Measurements from ENCODE around the gene TOP1. TPM values are rescaled to one million over a fixed set of nuclear protein-coding genes. Genes with fewer than 3 reads are reported as not detected.

The TOP1 gene
- total RNA-seq, 2 donors from 2014 or later, result 80.6 to 85.5 TPM

DNA sequence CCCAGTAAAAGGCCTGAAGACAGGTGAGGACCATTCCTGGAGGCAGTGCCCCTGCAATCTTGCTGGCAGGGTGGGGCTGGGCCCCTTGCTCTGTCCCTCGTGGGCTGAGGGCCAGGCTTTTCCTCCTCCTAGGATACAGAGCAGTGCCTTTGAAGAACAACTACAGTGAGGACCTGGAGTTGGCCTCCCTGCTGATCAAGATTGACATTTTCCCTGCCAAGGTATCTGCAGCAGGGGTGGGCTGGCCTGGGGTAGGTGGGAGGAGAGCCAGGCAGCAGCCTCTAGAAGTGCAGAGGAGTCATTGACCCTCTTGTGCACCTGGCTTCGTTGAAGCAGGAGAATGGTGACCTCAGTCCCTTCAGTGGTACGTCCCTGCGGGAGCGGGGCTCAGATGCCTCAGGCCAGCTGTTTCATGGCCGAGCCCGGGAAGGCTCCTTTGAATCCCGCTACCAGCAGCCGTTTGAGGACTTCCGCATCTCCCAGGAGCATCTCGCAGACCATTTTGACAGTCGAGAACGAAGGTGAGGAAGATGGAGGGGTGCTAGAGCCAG lies 145.2 kb downstream of the TOP1 start:
- DNase-seq, result peak; percentile 15
- Histone ChIP-seq H3K36me3 (peaks cover 5% of the 10 kb centered on the region), H3K4me3 (no peak overlapping the region), H3K9me3 (no peaks in the 10 kb centered on the region), H3K27ac (no peak overlapping the region), H3K9ac (ENCODE audit: low read depth in 2 of 2, low read length in 2 of 2) (no peak overlapping the region), H3K27me3 (no peaks in the 10 kb centered on the region), H3K4me1 (no peaks in the 10 kb centered on the region)
- TF ChIP-seq, protein P1, sequence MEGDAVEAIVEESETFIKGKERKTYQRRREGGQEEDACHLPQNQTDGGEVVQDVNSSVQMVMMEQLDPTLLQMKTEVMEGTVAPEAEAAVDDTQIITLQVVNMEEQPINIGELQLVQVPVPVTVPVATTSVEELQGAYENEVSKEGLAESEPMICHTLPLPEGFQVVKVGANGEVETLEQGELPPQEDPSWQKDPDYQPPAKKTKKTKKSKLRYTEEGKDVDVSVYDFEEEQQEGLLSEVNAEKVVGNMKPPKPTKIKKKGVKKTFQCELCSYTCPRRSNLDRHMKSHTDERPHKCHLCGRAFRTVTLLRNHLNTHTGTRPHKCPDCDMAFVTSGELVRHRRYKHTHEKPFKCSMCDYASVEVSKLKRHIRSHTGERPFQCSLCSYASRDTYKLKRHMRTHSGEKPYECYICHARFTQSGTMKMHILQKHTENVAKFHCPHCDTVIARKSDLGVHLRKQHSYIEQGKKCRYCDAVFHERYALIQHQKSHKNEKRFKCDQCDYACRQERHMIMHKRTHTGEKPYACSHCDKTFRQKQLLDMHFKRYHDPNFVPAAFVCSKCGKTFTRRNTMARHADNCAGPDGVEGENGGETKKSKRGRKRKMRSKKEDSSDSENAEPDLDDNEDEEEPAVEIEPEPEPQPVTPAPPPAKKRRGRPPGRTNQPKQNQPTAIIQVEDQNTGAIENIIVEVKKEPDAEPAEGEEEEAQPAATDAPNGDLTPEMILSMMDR (IDR thresholded peaks at IDR 0.05), result no peak
- intact Hi-C loops (cut with DNase I), result loop anchor here (1.0 kb wide), 1 partner anchor 166 kb away; the partner anchor contains the start of gene LPIN3

Small RNA genes lying within 50 kb of the gene (microRNA-seq; reads per million reads assigned to microRNA genes)
- gene MIR6871, result not detected

Other genes starting within 250 kb of the TOP1 start
- gene PLCG1, start 108.7 kb downstream of the TOP1 start, total RNA-seq, result 10 to 100 TPM; 57.3 to 67.4 TPM

Data from colonic mucosa (tissue), 4 donors.